HepG2 (cell line): ENCODE measurements around the gene LDLR. TPM values are rescaled to one million over a fixed set of nuclear protein-coding genes. Genes with fewer than 3 reads are reported as not detected.
A peak's percentile ranks its signal among the peaks of the same experiment; 100 is the strongest.

Source experiments
- ATF7 ChIP-seq, 2 experiments: fragments of 450-650 bp in 1 of 2; sonication (generic) in 1 of 2; formaldehyde crosslinking in 1 of 2; IDR thresholded peaks; 2 replicates each; pipeline versions ENCODE4 v1.4.0 to v1.6.1; 2016 to 2020; ENCODE audit warnings: antibody characterized with exemption in 1 of 2, mild to moderate bottlenecking in 1 of 2, missing genetic modification reagents in 1 of 2
- CREB1 ChIP-seq, 2 experiments: fragments of 450-650 bp in 1 of 2; IDR thresholded peaks; 2 replicates each; pipeline ENCODE4 v1.6.1; 2016 to 2017; ENCODE audit warnings: control low read depth in 1 of 2, mild to moderate bottlenecking in 1 of 2, missing compliant biosample characterization in 1 of 2, missing genetic modification characterization in 1 of 2
- EP300 ChIP-seq, 3 experiments: sonication (generic) in 1 of 3; formaldehyde crosslinking in 1 of 3; IDR thresholded peaks; 2 replicates each; pipeline versions ENCODE4 v1.5.1 to v1.6.1; 2011 to 2020; ENCODE audit warnings: low read depth in 2 of 3, low read length in 2 of 3, borderline replicate concordance in 1 of 3, improper control_type of control experiment in 1 of 3, mild to moderate bottlenecking in 1 of 3, missing genetic modification reagents in 1 of 3, moderate library complexity in 1 of 3
- FOSL2 ChIP-seq: sonication (generic); formaldehyde crosslinking; IDR thresholded peaks from 2 replicates; pipeline ENCODE4 v1.4.0; 2020; ENCODE audit warnings: missing genetic modification reagents
- FOXK2 ChIP-seq: fragments of 450-650 bp; IDR thresholded peaks from 2 replicates; pipeline ENCODE4 v1.6.1; 2016
- GFI1 ChIP-seq: sonication (generic); formaldehyde crosslinking; IDR thresholded peaks from 2 replicates; pipeline ENCODE4 v1.5.0; 2020; ENCODE audit warnings: missing genetic modification reagents, mild to moderate bottlenecking, borderline replicate concordance
- HNF4G ChIP-seq, 2 experiments: sonication (generic) in 1 of 2; formaldehyde crosslinking in 1 of 2; IDR thresholded peaks; 2 replicates each; pipeline versions ENCODE4 v1.4.0 to v1.6.1; 2011 to 2020; ENCODE audit warnings: borderline replicate concordance in 2 of 2, low read depth in 2 of 2, mild to moderate bottlenecking in 2 of 2, low read length in 1 of 2, missing genetic modification reagents in 1 of 2, moderate library complexity in 1 of 2
- MXI1 ChIP-seq: IDR thresholded peaks from 3 replicates; pipeline ENCODE4 v1.6.1; 2012; ENCODE audit warnings: low read depth, low read length, inconsistent platforms, borderline replicate concordance
- SAP130 ChIP-seq: IDR thresholded peaks from 2 replicates; pipeline ENCODE4 v1.6.1; 2016; ENCODE audit warnings: low read depth
- SPEN ChIP-seq: sonication (generic); formaldehyde crosslinking; IDR thresholded peaks from 2 replicates; pipeline ENCODE4 v1.5.1; 2020; ENCODE audit warnings: low read depth, mild to moderate bottlenecking, missing genetic modification reagents
- SRF ChIP-seq: IDR thresholded peaks from 2 replicates; pipeline ENCODE4 v1.6.1; 2011; ENCODE audit warnings: mild to moderate bottlenecking, low read depth, low read length, moderate library complexity
- ZFP90 ChIP-seq: sonication (generic); formaldehyde crosslinking; IDR thresholded peaks from 2 replicates; pipeline ENCODE4 v1.8.0; 2022; ENCODE audit warnings: missing genetic modification reagents, mild to moderate bottlenecking, inconsistent platforms, borderline replicate concordance
- polyA plus RNA-seq, 8 experiments: library from polyadenylated mRNA; depleted of rRNA in 3 of 8; stranded (reverse) in 7 of 8; unstranded in 1 of 8; fragments of >200 nt; fragmentation: Illumina TruSeq in 4 of 8; extraction: Trizol in 4 of 8; gene quantifications; 2 replicates each; pipeline versions ENCODE4 v1.2.1 to v1.2.3, GENCODE V29; 2011 to 2016; ENCODE audit warnings: low read depth in 4 of 8, missing spikeins in 1 of 8, mixed read lengths in 1 of 8; ENCODE audit not compliant: insufficient read depth in 1 of 8
- total RNA-seq, 5 experiments: library from RNA; depleted of rRNA; stranded (reverse); fragments of >200 nt; fragmentation: Illumina TruSeq; extraction: Trizol; gene quantifications; 2 replicates each; pipeline ENCODE4 v1.2.3, GENCODE V29; 2016; ENCODE audit warnings: low read depth in 1 of 5
- TF ChIP-seq, protein P1 (sequence below): sonication (generic); formaldehyde crosslinking; IDR thresholded peaks from 2 replicates; pipeline ENCODE4 v1.4.0; 2020; ENCODE audit warnings: missing genetic modification reagents, mild to moderate bottlenecking, borderline replicate concordance
- TF ChIP-seq, protein P2 (sequence below): IDR thresholded peaks from 2 replicates; pipeline ENCODE4 v1.6.1; 2018; ENCODE audit warnings: missing genetic modification reagents
- TF ChIP-seq, protein P3 (sequence below): IDR thresholded peaks from 2 replicates; pipeline ENCODE4 v1.6.1; 2018; ENCODE audit warnings: missing genetic modification reagents, mild to moderate bottlenecking, missing compliant biosample characterization
- TF ChIP-seq, protein P4 (sequence below): IDR thresholded peaks from 2 replicates; pipeline ENCODE4 v1.6.1; 2012; ENCODE audit warnings: low read depth, low read length, improper control_type of control experiment
- TF ChIP-seq, protein P5 (sequence below): IDR thresholded peaks from 2 replicates; pipeline ENCODE4 v1.4.0; 2020; ENCODE audit warnings: mild to moderate bottlenecking, missing genetic modification reagents
- TF ChIP-seq, protein P6 (sequence below): sonication (generic); formaldehyde crosslinking; conservative IDR thresholded peaks from 2 replicates; pipeline ENCODE4 v1.4.0; 2020; ENCODE audit warnings: missing genetic modification reagents

Gene LDLR
- total and polyA plus RNA-seq, 2 of the 13 experiments (the other 11 are each of a cell fraction or from before 2014, with no cell fraction given) = 51.6 to 92.5 TPM

DNA sequence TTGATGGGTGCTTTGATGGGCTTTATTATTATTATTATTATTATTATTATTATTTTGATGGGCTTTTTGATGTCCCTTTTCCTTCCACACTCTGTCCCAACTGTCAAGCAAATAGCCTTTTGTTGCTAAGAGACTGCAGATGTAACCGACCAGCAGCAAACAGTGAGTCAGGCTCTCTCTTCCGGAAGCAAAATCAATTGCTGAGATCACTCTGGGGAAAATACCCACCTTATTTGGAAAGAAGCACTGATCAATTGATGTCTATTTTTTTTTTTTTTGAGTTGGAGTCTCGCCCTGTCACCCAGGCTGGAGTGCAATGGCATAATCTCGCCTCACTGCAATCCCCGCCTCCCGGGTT lies 2.9 kb downstream of the LDLR start (continued):
- TF ChIP-seq SRF = peak; percentile 70
- TF ChIP-seq, protein P1, sequence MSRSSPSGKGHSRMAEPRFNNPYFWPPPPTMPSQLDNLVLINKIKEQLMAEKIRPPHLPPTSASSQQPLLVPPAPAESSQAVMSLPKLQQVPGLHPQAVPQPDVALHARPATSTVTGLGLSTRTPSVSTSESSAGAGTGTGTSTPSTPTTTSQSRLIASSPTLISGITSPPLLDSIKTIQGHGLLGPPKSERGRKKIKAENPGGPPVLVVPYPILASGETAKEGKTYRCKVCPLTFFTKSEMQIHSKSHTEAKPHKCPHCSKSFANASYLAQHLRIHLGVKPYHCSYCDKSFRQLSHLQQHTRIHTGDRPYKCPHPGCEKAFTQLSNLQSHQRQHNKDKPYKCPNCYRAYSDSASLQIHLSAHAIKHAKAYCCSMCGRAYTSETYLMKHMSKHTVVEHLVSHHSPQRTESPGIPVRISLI (CRISPR knock-in tag) = peak; percentile 77; the same call in 1 of the 2 replicates
- no peak for TF ChIP-seq CREB1 (IDR thresholded peaks at IDR 0.05)
- TF ChIP-seq CREB1 (CRISPR knock-in tag; IDR thresholded peaks at IDR 0.05) = 0 out of 2 replicates have a peak, but pooled peaks have one; percentile 9
- TF ChIP-seq HNF4G (IDR thresholded peaks at IDR 0.05; ENCODE audit: borderline replicate concordance, low read depth, low read length) = peak; percentile 30; the same call in 1 of the 2 replicates
- no peak for TF ChIP-seq HNF4G (CRISPR knock-in tag; IDR thresholded peaks at IDR 0.05; ENCODE audit: borderline replicate concordance, low read depth)
- TF ChIP-seq, protein P2, sequence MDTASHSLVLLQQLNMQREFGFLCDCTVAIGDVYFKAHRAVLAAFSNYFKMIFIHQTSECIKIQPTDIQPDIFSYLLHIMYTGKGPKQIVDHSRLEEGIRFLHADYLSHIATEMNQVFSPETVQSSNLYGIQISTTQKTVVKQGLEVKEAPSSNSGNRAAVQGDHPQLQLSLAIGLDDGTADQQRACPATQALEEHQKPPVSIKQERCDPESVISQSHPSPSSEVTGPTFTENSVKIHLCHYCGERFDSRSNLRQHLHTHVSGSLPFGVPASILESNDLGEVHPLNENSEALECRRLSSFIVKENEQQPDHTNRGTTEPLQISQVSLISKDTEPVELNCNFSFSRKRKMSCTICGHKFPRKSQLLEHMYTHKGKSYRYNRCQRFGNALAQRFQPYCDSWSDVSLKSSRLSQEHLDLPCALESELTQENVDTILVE = no peak
- TF ChIP-seq EP300 (IDR thresholded peaks at IDR 0.05; ENCODE audit: low read depth in 2 of 2, low read length in 2 of 2) = peak in 1 of 2 experiments; percentile 35; a peak in 1 of 4 replicates
- TF ChIP-seq EP300 (CRISPR knock-in tag; IDR thresholded peaks at IDR 0.05; ENCODE audit: borderline replicate concordance) = no peak
- TF ChIP-seq, protein P3, sequence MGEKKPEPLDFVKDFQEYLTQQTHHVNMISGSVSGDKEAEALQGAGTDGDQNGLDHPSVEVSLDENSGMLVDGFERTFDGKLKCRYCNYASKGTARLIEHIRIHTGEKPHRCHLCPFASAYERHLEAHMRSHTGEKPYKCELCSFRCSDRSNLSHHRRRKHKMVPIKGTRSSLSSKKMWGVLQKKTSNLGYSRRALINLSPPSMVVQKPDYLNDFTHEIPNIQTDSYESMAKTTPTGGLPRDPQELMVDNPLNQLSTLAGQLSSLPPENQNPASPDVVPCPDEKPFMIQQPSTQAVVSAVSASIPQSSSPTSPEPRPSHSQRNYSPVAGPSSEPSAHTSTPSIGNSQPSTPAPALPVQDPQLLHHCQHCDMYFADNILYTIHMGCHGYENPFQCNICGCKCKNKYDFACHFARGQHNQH = 0 out of 2 replicates have a peak, but pooled peaks have one; percentile 12
- TF ChIP-seq FOXK2 = no peak
- TF ChIP-seq, protein P4, sequence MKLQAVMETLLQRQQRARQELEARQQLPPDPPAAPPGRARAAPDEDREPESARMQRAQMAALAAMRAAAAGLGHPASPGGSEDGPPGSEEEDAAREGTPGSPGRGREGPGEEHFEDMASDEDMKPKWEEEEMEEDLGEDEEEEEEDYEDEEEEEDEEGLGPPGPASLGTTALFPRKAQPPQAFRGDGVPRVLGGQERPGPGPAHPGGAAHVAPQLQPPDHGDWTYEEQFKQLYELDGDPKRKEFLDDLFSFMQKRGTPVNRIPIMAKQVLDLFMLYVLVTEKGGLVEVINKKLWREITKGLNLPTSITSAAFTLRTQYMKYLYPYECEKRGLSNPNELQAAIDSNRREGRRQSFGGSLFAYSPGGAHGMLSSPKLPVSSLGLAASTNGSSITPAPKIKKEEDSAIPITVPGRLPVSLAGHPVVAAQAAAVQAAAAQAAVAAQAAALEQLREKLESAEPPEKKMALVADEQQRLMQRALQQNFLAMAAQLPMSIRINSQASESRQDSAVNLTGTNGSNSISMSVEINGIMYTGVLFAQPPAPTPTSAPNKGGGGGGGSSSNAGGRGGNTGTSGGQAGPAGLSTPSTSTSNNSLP = peak; percentile 67
- peak; percentile 67 for TF ChIP-seq FOSL2 (CRISPR knock-in tag)
- peak; percentile 53 for TF ChIP-seq ATF7 (IDR thresholded peaks at IDR 0.05)
- TF ChIP-seq ATF7 (CRISPR knock-in tag; IDR thresholded peaks at IDR 0.05) = no peak
- no peak for TF ChIP-seq GFI1 (CRISPR knock-in tag)
- peak; percentile 39; the same call in 1 of the 3 replicates for TF ChIP-seq MXI1
- TF ChIP-seq, protein P5, sequence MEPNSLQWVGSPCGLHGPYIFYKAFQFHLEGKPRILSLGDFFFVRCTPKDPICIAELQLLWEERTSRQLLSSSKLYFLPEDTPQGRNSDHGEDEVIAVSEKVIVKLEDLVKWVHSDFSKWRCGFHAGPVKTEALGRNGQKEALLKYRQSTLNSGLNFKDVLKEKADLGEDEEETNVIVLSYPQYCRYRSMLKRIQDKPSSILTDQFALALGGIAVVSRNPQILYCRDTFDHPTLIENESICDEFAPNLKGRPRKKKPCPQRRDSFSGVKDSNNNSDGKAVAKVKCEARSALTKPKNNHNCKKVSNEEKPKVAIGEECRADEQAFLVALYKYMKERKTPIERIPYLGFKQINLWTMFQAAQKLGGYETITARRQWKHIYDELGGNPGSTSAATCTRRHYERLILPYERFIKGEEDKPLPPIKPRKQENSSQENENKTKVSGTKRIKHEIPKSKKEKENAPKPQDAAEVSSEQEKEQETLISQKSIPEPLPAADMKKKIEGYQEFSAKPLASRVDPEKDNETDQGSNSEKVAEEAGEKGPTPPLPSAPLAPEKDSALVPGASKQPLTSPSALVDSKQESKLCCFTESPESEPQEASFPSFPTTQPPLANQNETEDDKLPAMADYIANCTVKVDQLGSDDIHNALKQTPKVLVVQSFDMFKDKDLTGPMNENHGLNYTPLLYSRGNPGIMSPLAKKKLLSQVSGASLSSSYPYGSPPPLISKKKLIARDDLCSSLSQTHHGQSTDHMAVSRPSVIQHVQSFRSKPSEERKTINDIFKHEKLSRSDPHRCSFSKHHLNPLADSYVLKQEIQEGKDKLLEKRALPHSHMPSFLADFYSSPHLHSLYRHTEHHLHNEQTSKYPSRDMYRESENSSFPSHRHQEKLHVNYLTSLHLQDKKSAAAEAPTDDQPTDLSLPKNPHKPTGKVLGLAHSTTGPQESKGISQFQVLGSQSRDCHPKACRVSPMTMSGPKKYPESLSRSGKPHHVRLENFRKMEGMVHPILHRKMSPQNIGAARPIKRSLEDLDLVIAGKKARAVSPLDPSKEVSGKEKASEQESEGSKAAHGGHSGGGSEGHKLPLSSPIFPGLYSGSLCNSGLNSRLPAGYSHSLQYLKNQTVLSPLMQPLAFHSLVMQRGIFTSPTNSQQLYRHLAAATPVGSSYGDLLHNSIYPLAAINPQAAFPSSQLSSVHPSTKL (CRISPR knock-in tag) = no peak
- peak; percentile 42 for TF ChIP-seq SAP130 (CRISPR knock-in tag)
- TF ChIP-seq SPEN (CRISPR knock-in tag) = no peak
- TF ChIP-seq, protein P6, sequence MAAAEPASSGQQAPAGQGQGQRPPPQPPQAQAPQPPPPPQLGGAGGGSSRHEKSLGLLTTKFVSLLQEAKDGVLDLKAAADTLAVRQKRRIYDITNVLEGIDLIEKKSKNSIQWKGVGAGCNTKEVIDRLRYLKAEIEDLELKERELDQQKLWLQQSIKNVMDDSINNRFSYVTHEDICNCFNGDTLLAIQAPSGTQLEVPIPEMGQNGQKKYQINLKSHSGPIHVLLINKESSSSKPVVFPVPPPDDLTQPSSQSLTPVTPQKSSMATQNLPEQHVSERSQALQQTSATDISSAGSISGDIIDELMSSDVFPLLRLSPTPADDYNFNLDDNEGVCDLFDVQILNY (CRISPR knock-in tag) = no peak
- TF ChIP-seq ZFP90 (CRISPR knock-in tag) = no peak
